Activated CD8-positive, alpha-beta T cell treated with anti-CD3 and anti-CD28 coated beads, Interleukin-2, amount 10 ng/mL, durations not matched to agents 7 days and 5 days (primary cell): Measurements from ENCODE around the gene CHN2. TPM values are rescaled to one million over a fixed set of nuclear protein-coding genes. Genes with fewer than 3 reads are reported as not detected.

ENCODE experiments used
- ATAC-seq: fragments of 150-1000 bp; cut with Tn5 transposase; one replicate; pipeline ENCODE4 v1.10.0; 2021; ENCODE audit warnings: moderate library complexity
- CTCF ChIA-PET: fragments of 350-600 bp; sonication (Branson Sonifier 250); formaldehyde crosslinking; loops from one replicate; lab custom pipeline; 2021; ENCODE audit warnings: antibody characterized with exemption; lab: Charles Lee
- POLR2A ChIA-PET: fragments of 350-600 bp; sonication (Branson Sonifier 250); formaldehyde crosslinking; loops from one replicate; lab custom pipeline; 2021; ENCODE audit warnings: antibody characterized with exemption; lab: Charles Lee
- DNase-seq: peaks from one replicate; pipeline ENCODE4 v3.0.0-alpha.2; 2020
- H3K27ac Mint-ChIP-seq: one replicate; pipeline ENCODE4 v1.8.0; 2021; ENCODE audit warnings: mild to moderate bottlenecking, mixed read lengths
- H3K27me3 Mint-ChIP-seq: one replicate; pipeline ENCODE4 v1.8.0; 2021; ENCODE audit warnings: low read depth, mixed read lengths
- H3K36me3 Mint-ChIP-seq: one replicate; pipeline ENCODE4 v1.8.0; 2021; ENCODE audit warnings: low read depth, mixed read lengths
- H3K4me1 Mint-ChIP-seq: one replicate; pipeline ENCODE4 v1.8.0; 2021; ENCODE audit warnings: low read depth, mixed read lengths
- H3K4me3 Mint-ChIP-seq: one replicate; pipeline ENCODE4 v1.8.0; 2021; ENCODE audit warnings: mild to moderate bottlenecking, mixed read lengths
- H3K9me3 Mint-ChIP-seq: one replicate; pipeline ENCODE4 v1.8.0; 2022; ENCODE audit warnings: mixed read lengths; ENCODE audit not compliant: insufficient read depth
- total RNA-seq, 2 experiments: library from RNA; stranded (reverse); gene quantifications; one replicate each; pipeline ENCODE4 v1.2.3, GENCODE V29; 2021

Gene CHN2
- total RNA-seq, 2 experiments from 2014 or later: 8.7 to 9.2 TPM

DNA sequence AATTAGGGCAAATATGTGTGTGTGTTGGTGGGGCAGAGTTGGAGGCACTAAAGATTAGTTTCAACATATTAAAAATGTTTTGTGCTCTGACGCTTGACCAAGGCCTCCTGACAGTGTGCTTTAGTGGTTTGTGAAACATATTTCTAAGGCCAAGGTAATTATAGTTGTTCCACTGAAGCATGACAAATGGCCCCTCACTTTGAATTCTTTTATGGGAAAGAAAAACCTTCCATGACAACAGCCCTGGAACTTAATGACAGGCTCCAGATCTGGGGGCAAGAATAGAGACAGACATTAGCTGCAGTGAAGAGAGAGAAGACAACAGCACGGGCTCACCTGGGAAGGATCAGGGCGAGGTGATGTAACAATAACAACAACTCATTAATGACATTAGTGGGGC lies 155.8 kb downstream of the CHN2 start:
- Mint-ChIP-seq H3K36me3 (no peaks in the 10 kb centered on the region), H3K4me3 (no peak overlapping the region), H3K4me1 (no peaks in the 10 kb centered on the region), H3K27ac (no peak overlapping the region), H3K27me3 (peaks cover 4% of the 10 kb centered on the region), H3K9me3 (no peaks in the 10 kb centered on the region)
- ChIA-PET POLR2A (interaction anchor here (0.7 kb wide), 1 partner anchor 9 kb away, joined by 3 read pairs; no protein-coding TSS in a partner anchor), CTCF (no interaction called here)
- no peak for DNase-seq
- ATAC-seq: no peak

DNA sequence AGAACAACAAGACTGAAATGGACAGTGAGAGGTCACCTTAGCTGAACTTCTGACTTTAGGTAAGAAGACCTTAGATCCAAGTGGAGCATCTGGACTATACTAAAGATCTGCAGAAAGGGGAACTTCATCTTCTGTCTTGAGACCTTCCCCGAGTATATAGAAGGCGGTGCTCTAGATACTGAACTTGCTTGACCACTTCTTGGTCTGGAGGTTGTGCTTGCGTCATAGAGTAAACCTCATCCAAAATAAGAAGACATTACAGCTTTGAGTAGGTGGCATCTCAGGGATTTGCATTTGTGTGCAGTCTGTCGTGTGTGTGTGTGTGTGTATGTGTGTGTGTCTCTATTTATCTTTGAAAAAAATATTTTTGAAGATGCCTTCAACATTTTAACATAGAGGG lies 157.5 kb downstream of the CHN2 start:
- Mint-ChIP-seq H3K4me1 (no peaks in the 10 kb centered on the region), H3K27ac (no peak overlapping the region), H3K9me3 (no peaks in the 10 kb centered on the region), H3K4me3 (no peak overlapping the region), H3K27me3 (peaks cover 4% of the 10 kb centered on the region), H3K36me3 (no peaks in the 10 kb centered on the region)
- DNase-seq: no peak
- no peak for ATAC-seq
- CTCF ChIA-PET: no interaction called here
- POLR2A ChIA-PET: no interaction called here

GRCh38 chr7:29353810-29354209 lies 159.2 kb downstream of the CHN2 start:
- ATAC-seq (no peak), DNase-seq (no peak)
- Mint-ChIP-seq H3K4me3 (no peak overlapping the region), H3K27me3 (no peaks in the 10 kb centered on the region), H3K4me1 (no peaks in the 10 kb centered on the region), H3K9me3 (no peaks in the 10 kb centered on the region), H3K27ac (no peak overlapping the region), H3K36me3 (no peaks in the 10 kb centered on the region)
- ChIA-PET CTCF (no interaction called here), POLR2A (no interaction called here)

DNA sequence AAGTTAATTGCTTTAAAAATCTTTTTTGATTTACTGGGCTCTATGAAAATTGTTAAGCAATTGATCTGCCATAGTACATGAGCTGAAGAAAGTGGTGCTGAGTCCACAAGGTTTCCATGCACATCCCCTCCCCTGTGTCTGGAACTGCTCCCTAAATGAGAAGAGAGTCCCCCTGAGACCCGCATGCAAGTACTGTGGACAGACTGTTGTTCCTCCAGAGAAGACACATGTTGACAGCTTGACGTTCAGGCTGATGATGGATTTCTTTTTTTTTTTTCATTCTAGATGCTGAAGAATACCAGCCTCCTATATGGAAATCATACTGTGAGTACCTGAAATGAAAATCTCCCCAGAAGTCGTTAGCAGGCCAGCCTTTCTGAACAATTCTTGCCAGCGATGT lies 159.8 kb downstream of the CHN2 start:
- Mint-ChIP-seq H3K27ac (no peak overlapping the region), H3K4me1 (no peaks in the 10 kb centered on the region), H3K9me3 (no peaks in the 10 kb centered on the region), H3K27me3 (no peaks in the 10 kb centered on the region), H3K4me3 (no peak overlapping the region), H3K36me3 (no peaks in the 10 kb centered on the region)
- DNase-seq (no peak), ATAC-seq (no peak)
- CTCF ChIA-PET: interaction anchor here (0.6 kb wide), 1 partner anchor 9 kb away, joined by 3 read pairs; no protein-coding TSS in a partner anchor
- POLR2A ChIA-PET: no interaction called here

GRCh38 chr7:29355388-29355787 lies 160.8 kb downstream of the CHN2 start:
- no peak overlapping the region for H3K4me3 Mint-ChIP-seq
- no peaks in the 10 kb centered on the region for H3K4me1 Mint-ChIP-seq
- CTCF ChIA-PET: interaction anchor here (1.3 kb wide), 1 partner anchor 166 kb away, joined by 3 read pairs; no protein-coding TSS in a partner anchor
- POLR2A ChIA-PET: no interaction called here
- ATAC-seq: no peak
- no peaks in the 10 kb centered on the region for H3K36me3 Mint-ChIP-seq
- no peaks in the 10 kb centered on the region for H3K9me3 Mint-ChIP-seq
- H3K27ac Mint-ChIP-seq: no peak overlapping the region
- no peak for DNase-seq
- no peaks in the 10 kb centered on the region for H3K27me3 Mint-ChIP-seq

DNA sequence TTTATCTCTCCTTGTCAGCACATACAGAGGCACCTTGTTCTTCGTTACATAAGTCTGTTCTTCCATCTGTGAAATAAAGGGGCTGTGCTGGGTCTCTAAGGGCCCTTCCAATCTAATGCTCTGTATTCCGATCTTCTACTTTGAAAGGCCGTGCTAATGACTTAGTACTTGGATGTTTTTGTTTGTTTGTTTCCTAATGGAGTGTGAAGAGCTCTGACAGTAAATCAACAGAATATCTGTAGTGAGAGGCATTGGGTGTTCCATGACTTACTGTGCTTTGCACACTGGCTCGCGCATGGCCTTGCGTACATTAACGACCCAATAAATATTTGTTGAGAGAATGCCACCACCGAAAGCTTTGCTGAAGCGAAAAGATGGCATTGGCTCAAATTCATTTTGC lies 162.1 kb downstream of the CHN2 start:
- H3K4me3 Mint-ChIP-seq: no peak overlapping the region
- no peak for ATAC-seq
- no peak for DNase-seq
- no peaks in the 10 kb centered on the region for H3K4me1 Mint-ChIP-seq
- no peak overlapping the region for H3K27ac Mint-ChIP-seq
- H3K27me3 Mint-ChIP-seq: no peaks in the 10 kb centered on the region
- ChIA-PET POLR2A (no interaction called here), CTCF (no interaction called here)
- H3K9me3 Mint-ChIP-seq: no peaks in the 10 kb centered on the region
- no peaks in the 10 kb centered on the region for H3K36me3 Mint-ChIP-seq

DNA sequence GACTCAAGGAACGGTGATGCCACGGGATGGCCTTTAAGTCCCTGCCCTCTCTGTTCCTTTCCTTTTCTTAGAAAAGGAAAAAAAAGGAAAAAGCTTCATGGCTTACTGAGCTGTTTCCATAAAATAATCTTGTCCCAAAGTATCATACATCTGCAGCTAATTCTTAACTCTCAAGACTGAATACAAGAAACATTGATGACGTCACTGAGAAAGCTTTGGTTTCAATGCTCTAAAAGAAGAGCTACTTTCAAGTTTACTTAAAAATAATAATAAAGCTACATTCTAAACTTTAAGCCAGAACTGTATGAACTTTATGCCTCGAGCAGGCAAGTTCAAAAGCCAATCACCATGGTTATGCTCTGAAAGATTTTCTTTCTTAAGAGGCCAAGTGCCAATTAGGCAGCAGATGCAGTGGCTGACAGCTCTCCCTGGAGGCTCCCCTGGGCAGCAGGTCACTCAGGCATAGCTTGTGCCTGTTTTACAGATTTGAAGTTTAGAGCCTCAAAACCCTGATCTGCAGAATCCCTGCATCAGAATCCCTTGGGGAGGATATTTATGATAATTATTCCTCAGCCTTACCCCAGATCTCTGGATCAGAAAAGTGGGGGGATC lies 165.0 kb downstream of the CHN2 start:
- ChIA-PET POLR2A (interaction anchor here (0.5 kb wide), 1 partner anchor 10 kb away, joined by 3 read pairs; no protein-coding TSS in a partner anchor), CTCF (interaction anchor here (1.4 kb wide), 1 partner anchor 11 kb away, joined by 3 read pairs; no protein-coding TSS in a partner anchor)
- no peak for DNase-seq
- no peak overlapping the region for H3K27ac Mint-ChIP-seq
- peaks cover 4% of the 10 kb centered on the region for H3K27me3 Mint-ChIP-seq
- no peaks in the 10 kb centered on the region for H3K9me3 Mint-ChIP-seq
- no peaks in the 10 kb centered on the region for H3K4me1 Mint-ChIP-seq
- no peak for ATAC-seq
- H3K4me3 Mint-ChIP-seq: no peak overlapping the region
- no peaks in the 10 kb centered on the region for H3K36me3 Mint-ChIP-seq

DNA sequence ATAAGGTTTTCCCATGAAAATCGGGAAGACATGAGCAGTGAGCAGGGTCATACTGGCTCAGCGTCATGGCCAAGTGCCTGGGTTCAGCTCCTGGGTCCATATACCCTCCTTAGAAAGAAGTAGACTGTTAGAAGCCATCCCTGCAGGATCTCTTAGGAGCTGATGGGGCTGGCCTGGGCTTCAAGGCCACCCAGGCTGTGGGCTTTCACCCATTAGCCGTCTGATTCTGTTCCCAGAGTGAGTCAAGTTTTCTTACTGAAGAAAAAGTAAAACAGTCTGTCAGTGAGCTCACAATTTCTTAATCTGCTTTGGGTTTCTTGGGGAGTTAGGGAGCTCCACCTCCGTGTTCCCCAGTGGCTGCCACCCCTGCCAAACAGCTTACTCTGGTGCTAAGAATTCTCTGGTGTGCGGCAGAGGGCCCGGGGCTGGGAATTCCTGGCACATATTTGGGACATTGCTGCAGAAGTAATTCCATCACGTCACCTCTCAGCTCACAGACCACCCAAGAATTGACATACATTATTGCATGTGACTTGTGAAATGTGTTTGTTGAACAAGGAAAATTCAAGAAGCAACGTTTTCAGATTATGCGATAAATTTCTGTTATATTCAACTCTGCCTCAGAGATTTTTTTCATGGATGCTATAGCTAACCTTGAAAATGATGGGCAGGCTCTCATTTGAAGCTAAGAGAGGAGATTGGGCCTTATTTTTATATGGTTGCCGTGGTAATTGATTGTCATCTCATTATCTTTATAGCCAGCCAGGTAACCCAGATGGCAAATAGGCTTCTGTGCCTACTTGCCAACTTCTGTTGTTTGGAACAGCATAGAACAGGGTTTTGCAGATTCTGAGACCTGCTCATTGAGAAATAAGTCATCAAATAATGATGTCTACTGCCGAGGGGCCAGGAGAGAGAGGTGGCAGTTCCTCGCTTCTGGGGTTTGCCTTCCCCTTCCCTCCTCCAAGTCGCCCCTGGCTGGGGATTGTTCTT lies 166.4 kb downstream of the CHN2 start:
- no peaks in the 10 kb centered on the region for H3K4me1 Mint-ChIP-seq
- H3K27me3 Mint-ChIP-seq: peaks cover 4% of the 10 kb centered on the region
- no peaks in the 10 kb centered on the region for H3K9me3 Mint-ChIP-seq
- ATAC-seq (no peak), DNase-seq (no peak)
- ChIA-PET POLR2A (no interaction called here), CTCF (interaction anchor here (0.8 kb wide), 1 partner anchor 48 kb away, joined by 3 read pairs; no protein-coding TSS in a partner anchor)
- no peak overlapping the region for H3K27ac Mint-ChIP-seq
- H3K4me3 Mint-ChIP-seq: no peak overlapping the region
- H3K36me3 Mint-ChIP-seq: no peaks in the 10 kb centered on the region

DNA sequence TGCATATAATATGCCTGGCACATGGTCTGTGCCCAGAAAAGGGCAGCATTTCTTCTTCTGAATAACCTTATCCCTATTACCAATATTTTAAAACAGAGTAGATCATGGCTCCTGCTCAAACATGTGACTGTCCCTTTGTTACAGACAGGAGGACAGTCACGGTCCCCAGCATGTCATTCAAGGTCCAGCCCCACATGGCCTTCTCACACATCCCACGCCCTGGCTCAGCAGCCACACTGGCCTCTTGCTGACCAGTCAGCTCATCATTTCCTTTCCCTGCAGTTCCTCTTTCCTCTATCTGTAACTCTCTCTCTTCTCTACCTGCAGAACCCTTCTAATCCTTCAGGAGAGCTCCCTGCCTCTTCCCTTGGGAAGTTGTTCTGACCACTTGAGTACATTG lies 167.8 kb downstream of the CHN2 start:
- no peak for DNase-seq
- POLR2A ChIA-PET: no interaction called here
- H3K4me1 Mint-ChIP-seq: no peaks in the 10 kb centered on the region
- H3K27ac Mint-ChIP-seq: no peak overlapping the region
- no peak for ATAC-seq
- H3K4me3 Mint-ChIP-seq: no peak overlapping the region
- H3K27me3 Mint-ChIP-seq: peaks cover 6% of the 10 kb centered on the region
- no peaks in the 10 kb centered on the region for H3K9me3 Mint-ChIP-seq
- CTCF ChIA-PET: no interaction called here
- no peaks in the 10 kb centered on the region for H3K36me3 Mint-ChIP-seq

DNA sequence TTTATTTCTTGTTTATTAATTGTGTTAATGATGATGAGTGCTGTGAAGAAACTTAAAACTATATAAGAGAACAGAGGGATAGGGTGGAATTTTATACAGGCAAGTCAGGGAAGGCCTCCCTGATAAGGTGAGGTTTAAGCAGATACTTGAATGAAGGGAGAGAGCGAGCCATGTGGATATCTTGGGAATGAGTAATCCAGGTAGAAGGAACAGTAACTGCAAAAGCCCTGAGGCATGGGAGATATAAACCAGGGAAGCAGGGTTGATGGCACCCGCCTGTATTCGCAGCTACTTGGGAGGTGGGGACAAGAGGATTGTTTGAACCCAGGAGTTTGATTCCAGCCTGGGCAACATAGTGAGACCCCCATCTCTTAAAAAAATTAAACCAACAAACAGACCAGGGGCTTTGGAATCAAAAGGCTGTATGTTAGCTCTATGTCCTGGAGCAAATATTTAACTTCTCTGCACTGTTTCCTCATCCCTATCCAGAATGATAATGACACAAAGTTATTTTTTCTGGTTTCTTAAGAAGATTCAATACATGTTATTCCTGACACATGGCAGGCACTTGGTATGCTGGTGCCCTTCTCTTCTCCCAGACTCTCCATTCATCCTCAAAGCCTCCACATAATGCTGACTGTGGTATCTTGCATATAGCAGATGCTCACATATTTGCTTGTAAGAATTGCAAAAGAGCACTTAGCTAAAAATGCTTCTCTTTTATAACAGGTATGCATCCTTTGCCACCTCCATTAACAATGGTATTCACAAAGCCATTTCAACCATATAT lies 169.3 kb downstream of the CHN2 start:
- Mint-ChIP-seq H3K4me3 (no peak overlapping the region), H3K27me3 (peaks cover 6% of the 10 kb centered on the region), H3K9me3 (no peaks in the 10 kb centered on the region), H3K36me3 (no peaks in the 10 kb centered on the region), H3K4me1 (no peaks in the 10 kb centered on the region), H3K27ac (no peak overlapping the region)
- no peak for ATAC-seq
- ChIA-PET CTCF (no interaction called here), POLR2A (no interaction called here)
- no peak for DNase-seq

DNA sequence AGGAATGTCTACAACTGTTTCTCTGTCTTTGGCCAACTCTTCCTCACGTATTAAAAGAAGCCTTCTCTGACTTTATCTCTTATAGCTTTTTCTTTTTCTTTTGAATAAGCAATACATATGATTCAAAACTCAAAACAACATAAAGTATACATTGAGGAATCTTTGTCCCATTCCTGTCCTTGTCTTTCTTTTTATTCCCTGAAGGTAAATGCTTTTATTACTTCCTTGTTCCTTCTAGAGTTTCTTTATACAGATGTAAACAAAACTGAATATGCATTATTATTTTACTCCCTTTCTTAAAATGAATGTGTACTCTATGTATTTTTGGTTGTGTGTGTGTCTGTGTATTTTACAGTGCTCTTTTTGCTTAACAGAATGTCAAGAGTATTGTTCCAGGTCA lies 170.1 kb downstream of the CHN2 start:
- H3K36me3 Mint-ChIP-seq: no peaks in the 10 kb centered on the region
- H3K4me3 Mint-ChIP-seq: no peak overlapping the region
- H3K27ac Mint-ChIP-seq: no peak overlapping the region
- ATAC-seq (no peak), DNase-seq (no peak)
- H3K9me3 Mint-ChIP-seq: no peaks in the 10 kb centered on the region
- CTCF ChIA-PET: no interaction called here
- peaks cover 6% of the 10 kb centered on the region for H3K27me3 Mint-ChIP-seq
- POLR2A ChIA-PET: no interaction called here
- H3K4me1 Mint-ChIP-seq: no peaks in the 10 kb centered on the region
